ENCODE data around the gene CACNG5.

Gene CACNG5

GRCh38 chr17:66858226-66859083 lies 23.5 kb downstream of the CACNG5 start:
- no peak overlapping the region for H3K27ac ChIP-seq (ENCODE audit: low read length)
- H4K20me1 ChIP-seq (ENCODE audit: insufficient read depth, low read length): no peaks in the 10 kb centered on the region
- DNase-seq (no peak), ATAC-seq (ENCODE audit: insufficient read depth, low read depth) (no peak)
- H3K4me3 ChIP-seq (ENCODE audit: low read depth in 1 of 2, low read length in 2 of 2): no peak overlapping the region
- no peak overlapping the region for H2AFZ ChIP-seq (ENCODE audit: low read depth, low read length)
- no peak overlapping the region for H3K4me2 ChIP-seq (ENCODE audit: insufficient read depth, low read length)
- peaks cover 7% of the 10 kb centered on the region for H3K9me3 ChIP-seq (ENCODE audit: insufficient read depth, low read length, severe bottlenecking)
- H3K4me1 ChIP-seq (ENCODE audit: insufficient read depth, low read length): no peaks in the 10 kb centered on the region
- TF ChIP-seq CTCF (IDR thresholded peaks at IDR 0.05; ENCODE audit: borderline replicate concordance, extremely low read depth, low read length, poor library complexity, severe bottlenecking): no peak
- no peaks in the 10 kb centered on the region for H3K27me3 ChIP-seq (ENCODE audit: insufficient read depth, low read length, poor library complexity)
- no peaks in the 10 kb centered on the region for H3K36me3 ChIP-seq (ENCODE audit: insufficient read depth, low read length)
- H3K79me2 ChIP-seq (ENCODE audit: insufficient read depth, low read length): no peaks in the 10 kb centered on the region
- H3K9ac ChIP-seq (ENCODE audit: low read depth, low read length): no peak overlapping the region

GRCh38 chr17:66859353-66859752 lies 24.4 kb downstream of the CACNG5 start:
- H3K4me2 ChIP-seq (ENCODE audit: insufficient read depth, low read length): no peak overlapping the region
- no peaks in the 10 kb centered on the region for H3K36me3 ChIP-seq (ENCODE audit: insufficient read depth, low read length)
- H3K79me2 ChIP-seq (ENCODE audit: insufficient read depth, low read length): no peaks in the 10 kb centered on the region
- no peaks in the 10 kb centered on the region for H4K20me1 ChIP-seq (ENCODE audit: insufficient read depth, low read length)
- DNase-seq (no peak), ATAC-seq (ENCODE audit: insufficient read depth, low read depth) (no peak)
- H3K27ac ChIP-seq (ENCODE audit: low read length): no peak overlapping the region
- no peaks in the 10 kb centered on the region for H3K27me3 ChIP-seq (ENCODE audit: insufficient read depth, low read length, poor library complexity)
- no peak overlapping the region for H3K4me3 ChIP-seq (ENCODE audit: low read depth in 1 of 2, low read length in 2 of 2)
- H3K9me3 ChIP-seq (ENCODE audit: insufficient read depth, low read length, severe bottlenecking): peaks cover 7% of the 10 kb centered on the region
- H2AFZ ChIP-seq (ENCODE audit: low read depth, low read length): no peak overlapping the region
- TF ChIP-seq EZH2 (IDR thresholded peaks at IDR 0.05; ENCODE audit: borderline replicate concordance, low read depth, low read length, severe bottlenecking) (no peak), CTCF (IDR thresholded peaks at IDR 0.05; ENCODE audit: borderline replicate concordance, extremely low read depth, low read length, poor library complexity, severe bottlenecking) (no peak)
- H3K9ac ChIP-seq (ENCODE audit: low read depth, low read length): no peak overlapping the region
- no peaks in the 10 kb centered on the region for H3K4me1 ChIP-seq (ENCODE audit: insufficient read depth, low read length)

- Histone ChIP-seq H3K4me3 (ENCODE audit: low read depth in 1 of 2, low read length in 2 of 2) (no peak overlapping the region), H3K27ac (ENCODE audit: low read length) (no peak overlapping the region), H3K9me3 (ENCODE audit: insufficient read depth, low read length, severe bottlenecking) (peaks cover under 1% of the 10 kb centered on the region), H3K27me3 (ENCODE audit: insufficient read depth, low read length, poor library complexity) (no peaks in the 10 kb centered on the region), H3K36me3 (ENCODE audit: insufficient read depth, low read length) (no peaks in the 10 kb centered on the region), H3K4me1 (ENCODE audit: insufficient read depth, low read length) (no peaks in the 10 kb centered on the region), H3K4me2 (ENCODE audit: insufficient read depth, low read length) (no peak overlapping the region), H4K20me1 (ENCODE audit: insufficient read depth, low read length) (no peaks in the 10 kb centered on the region), H3K79me2 (ENCODE audit: insufficient read depth, low read length) (no peaks in the 10 kb centered on the region), H2AFZ (ENCODE audit: low read depth, low read length) (no peak overlapping the region), H3K9ac (ENCODE audit: low read depth, low read length) (no peak overlapping the region)
- TF ChIP-seq CTCF (IDR thresholded peaks at IDR 0.05; ENCODE audit: borderline replicate concordance, extremely low read depth, low read length, poor library complexity, severe bottlenecking): no peak
- DNase-seq: no peak
- no peak for ATAC-seq (ENCODE audit: insufficient read depth, low read depth)
Measured at GRCh38 chr17:66860204-66860603, 25.3 kb downstream of the CACNG5 start.
